ENCODE data around the gene VIPR1. TPM values are rescaled to one million over a fixed set of nuclear protein-coding genes. Genes with fewer than 3 reads are reported as not detected.
A peak's percentile ranks its signal among the peaks of the same experiment; 100 is the strongest.

Gene VIPR1
- total RNA-seq, 4 donors from 2014 or later = 6.3 to 117 (median 26.0) TPM

- no peaks in the 10 kb centered on the region for H3K36me3 ChIP-seq
- no peak for DNase-seq
- H3K4me1 ChIP-seq = peaks cover 0 to 8% of the 10 kb centered on the region in 2 donors
- H3K4me3 ChIP-seq (replicated peaks in 1 of 3) = no peak overlapping the region
- TF ChIP-seq, protein P1, sequence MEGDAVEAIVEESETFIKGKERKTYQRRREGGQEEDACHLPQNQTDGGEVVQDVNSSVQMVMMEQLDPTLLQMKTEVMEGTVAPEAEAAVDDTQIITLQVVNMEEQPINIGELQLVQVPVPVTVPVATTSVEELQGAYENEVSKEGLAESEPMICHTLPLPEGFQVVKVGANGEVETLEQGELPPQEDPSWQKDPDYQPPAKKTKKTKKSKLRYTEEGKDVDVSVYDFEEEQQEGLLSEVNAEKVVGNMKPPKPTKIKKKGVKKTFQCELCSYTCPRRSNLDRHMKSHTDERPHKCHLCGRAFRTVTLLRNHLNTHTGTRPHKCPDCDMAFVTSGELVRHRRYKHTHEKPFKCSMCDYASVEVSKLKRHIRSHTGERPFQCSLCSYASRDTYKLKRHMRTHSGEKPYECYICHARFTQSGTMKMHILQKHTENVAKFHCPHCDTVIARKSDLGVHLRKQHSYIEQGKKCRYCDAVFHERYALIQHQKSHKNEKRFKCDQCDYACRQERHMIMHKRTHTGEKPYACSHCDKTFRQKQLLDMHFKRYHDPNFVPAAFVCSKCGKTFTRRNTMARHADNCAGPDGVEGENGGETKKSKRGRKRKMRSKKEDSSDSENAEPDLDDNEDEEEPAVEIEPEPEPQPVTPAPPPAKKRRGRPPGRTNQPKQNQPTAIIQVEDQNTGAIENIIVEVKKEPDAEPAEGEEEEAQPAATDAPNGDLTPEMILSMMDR (IDR thresholded peaks at IDR 0.05) = no peak
- TF ChIP-seq POLR2A (IDR thresholded peaks at IDR 0.05) = no peak
- intact Hi-C loops (cut with DNase I) = no loop called here
- H3K27me3 ChIP-seq = no peaks in the 10 kb centered on the region
- H3K27ac ChIP-seq = no peak overlapping the region
- H3K9me3 ChIP-seq = no peaks in the 10 kb centered on the region
These were observed 34.9 kb downstream of the VIPR1 start for GRCh38 chr3:42537350-42537749.

DNA sequence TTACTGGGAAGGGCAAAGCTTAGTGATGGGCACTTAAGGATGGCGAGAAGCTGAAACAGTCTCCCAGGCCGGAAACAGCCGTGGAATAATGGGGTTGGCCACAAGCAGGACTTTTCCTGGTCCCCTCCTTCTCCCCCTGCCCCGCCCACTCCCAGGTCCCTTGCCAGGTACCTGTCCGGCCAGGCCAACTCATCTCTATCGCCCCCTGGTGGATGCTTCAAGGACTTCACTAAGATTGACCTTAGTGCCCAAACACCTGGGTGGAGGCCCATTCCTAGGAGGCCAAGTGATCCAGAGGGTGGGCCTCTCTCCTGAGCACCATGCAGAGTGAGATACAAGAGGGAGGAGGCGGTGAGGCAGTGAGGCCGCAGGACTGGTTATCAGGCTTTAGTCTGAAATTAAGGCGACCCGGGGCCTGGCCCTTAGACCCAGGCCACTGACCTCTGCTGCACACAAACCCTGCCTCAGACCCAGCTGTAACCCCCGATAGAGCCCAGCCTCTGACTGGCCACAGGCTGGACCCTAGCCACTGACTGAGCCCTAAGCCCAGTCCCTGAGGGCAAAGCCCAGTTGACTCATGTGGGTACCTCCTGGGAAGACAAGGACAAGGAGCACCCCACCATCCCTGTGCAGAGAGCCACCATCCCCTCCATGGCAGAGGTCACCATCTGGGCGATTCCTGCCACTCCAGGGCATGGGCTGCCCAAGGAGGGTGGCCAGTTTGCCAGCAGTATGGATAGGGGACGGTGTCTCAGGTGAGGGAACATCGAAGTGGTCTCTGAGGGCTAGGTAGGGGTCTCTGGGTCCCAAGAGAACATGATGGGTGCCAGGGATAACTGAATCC, 37.6 kb downstream of the VIPR1 start:
- no peaks in the 10 kb centered on the region for H3K9me3 ChIP-seq
- no peak for TF ChIP-seq POLR2A (IDR thresholded peaks at IDR 0.05)
- TF ChIP-seq, protein P1 (IDR thresholded peaks at IDR 0.05) = peak; percentile 52 to 91 (median 70)
- H3K4me1 ChIP-seq = peaks cover 9 to 22% of the 10 kb centered on the region in 2 donors
- no peak overlapping the region for H3K27ac ChIP-seq
- no peaks in the 10 kb centered on the region for H3K27me3 ChIP-seq
- no peaks in the 10 kb centered on the region for H3K36me3 ChIP-seq
- intact Hi-C loops (cut with DNase I) = loop anchor here (10.0 kb wide), 1 partner anchor 285 kb away; no protein-coding TSS in a partner anchor
- no peak overlapping the region for H3K4me3 ChIP-seq (replicated peaks in 1 of 3)
- 43 to 47% methylated on average over 10 to 12 of the region's 14 CpGs for WGBS, 2 donors
- peak; percentile 74 to 76 for DNase-seq

- 59 to 66% methylated on average over 3 of the region's 3 CpGs for WGBS, 2 donors
- no peak for DNase-seq
- intact Hi-C loops (cut with DNase I) = loop anchor here (10.0 kb wide), 1 partner anchor 286 kb away; no protein-coding TSS in a partner anchor
- no peak overlapping the region for H3K4me3 ChIP-seq (replicated peaks in 1 of 3)
- no peaks in the 10 kb centered on the region for H3K27me3 ChIP-seq
- H3K27ac ChIP-seq = no peak overlapping the region
- TF ChIP-seq POLR2A (IDR thresholded peaks at IDR 0.05) = no peak
- TF ChIP-seq, protein P1 (IDR thresholded peaks at IDR 0.05) = no peak
- peaks cover 12 to 28% of the 10 kb centered on the region in 2 donors for H3K4me1 ChIP-seq
- no peaks in the 10 kb centered on the region for H3K9me3 ChIP-seq
- no peaks in the 10 kb centered on the region for H3K36me3 ChIP-seq
These were observed 38.6 kb downstream of the VIPR1 start for GRCh38 chr3:42541079-42541478.

DNA sequence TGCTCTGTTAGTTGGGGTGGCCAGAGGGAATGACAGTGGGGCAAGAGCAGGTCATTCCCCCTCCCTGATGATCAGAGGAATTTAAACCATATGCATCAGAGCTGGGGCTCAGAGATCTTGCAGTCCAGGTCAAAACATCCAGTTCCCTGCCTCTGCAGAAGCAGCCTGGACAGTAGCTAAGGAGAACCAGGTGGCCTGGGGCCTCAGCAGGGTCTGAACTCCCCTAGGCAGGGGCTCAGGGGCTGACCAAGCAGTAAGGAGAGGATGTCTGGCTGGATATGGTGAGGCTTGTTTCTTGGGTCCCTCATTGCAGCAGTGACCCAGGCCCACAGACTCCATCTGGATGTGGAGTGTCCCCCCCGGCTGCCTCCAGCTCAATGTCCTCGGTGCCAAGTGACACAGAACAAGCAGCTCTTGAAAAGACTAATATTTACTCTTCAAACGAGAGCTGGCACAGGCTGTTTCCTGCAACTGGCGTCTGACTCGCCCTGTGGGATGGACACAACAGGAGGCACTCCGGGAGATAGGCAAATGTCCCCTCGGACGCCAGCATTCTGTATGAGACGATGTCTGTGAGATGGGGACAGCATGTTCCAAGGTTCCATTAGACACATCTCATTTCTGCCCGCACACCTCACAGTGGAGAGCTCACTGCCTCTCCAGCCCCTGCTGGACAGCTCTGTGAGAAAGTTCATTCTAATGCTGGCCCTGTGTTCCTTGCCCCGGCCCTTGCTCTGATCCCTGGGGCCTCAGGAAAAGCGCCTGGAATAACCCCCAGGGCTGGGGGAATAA, 42.2 kb downstream of the VIPR1 start:
- TF ChIP-seq POLR2A (IDR thresholded peaks at IDR 0.05) = no peak
- TF ChIP-seq, protein P1 (IDR thresholded peaks at IDR 0.05) = peak in 2 of 6 experiments; percentile 22 to 27
- DNase-seq = peak; percentile 67 to 71
- Histone ChIP-seq H3K36me3 (no peaks in the 10 kb centered on the region), H3K27ac (peak overlapping the region in 2 of 3 donors; percentile 10 to 52), H3K4me1 (peaks cover 12 to 27% of the 10 kb centered on the region in 2 donors), H3K9me3 (no peaks in the 10 kb centered on the region), H3K4me3 (replicated peaks in 1 of 3) (no peak overlapping the region), H3K27me3 (no peaks in the 10 kb centered on the region)
- intact Hi-C loops (cut with DNase I) = loop anchor here (10.0 kb wide), 1 partner anchor 290 kb away; no protein-coding TSS in a partner anchor
- WGBS, 2 donors = 9 to 11% methylated on average over 11 to 12 of the region's 12 CpGs

Measured in thyroid gland (tissue), 4 donors.